ENCODE results near the gene STX3. TPM values are rescaled to one million over a fixed set of nuclear protein-coding genes. Genes with fewer than 3 reads are reported as not detected.
A peak's percentile ranks its signal among the peaks of the same experiment; 100 is the strongest.

Gene STX3
- total and polyA plus RNA-seq, 2 of the 13 experiments (the other 11 are each of a cell fraction or from before 2014, with no cell fraction given) = 16.5 to 24.0 TPM

DNA sequence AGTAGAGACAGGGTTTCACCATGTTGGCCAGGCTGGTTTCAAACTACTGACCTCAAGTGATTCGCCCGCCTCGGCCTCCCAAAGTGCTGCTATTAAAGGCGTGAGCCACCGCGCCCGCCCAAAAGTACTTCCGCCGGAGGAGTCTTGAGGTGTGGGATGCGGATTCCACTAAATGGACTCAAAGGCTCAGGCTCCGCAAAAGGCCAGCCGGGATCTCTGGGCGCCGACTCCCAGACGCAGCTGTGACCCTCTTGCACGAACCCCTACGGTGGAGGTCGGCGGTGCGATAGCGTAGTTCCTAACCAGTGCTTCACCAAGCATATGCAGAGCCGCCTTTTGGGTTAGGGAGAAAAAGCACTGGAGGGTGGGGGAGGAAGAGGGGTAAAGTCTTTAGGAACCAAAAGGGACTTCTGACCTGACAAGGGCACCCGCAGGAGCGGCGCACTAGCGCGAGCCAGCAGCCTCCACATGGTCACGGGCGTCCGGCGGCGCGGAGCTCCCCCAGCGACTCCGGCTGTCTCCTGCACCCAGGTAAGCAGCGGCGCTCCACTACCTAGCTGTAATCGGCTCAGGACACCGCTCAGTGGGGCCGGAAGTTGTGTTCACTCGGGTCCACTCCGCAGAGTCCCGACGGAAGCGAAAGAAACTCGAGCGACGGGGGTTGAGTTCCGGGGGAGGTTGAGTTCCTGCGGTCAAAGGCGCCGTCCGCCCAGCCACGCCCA, 55.2 kb downstream of the STX3 start, which contains the start of gene MRPL16 (continued):
- TF ChIP-seq PCBP2 (optimal IDR thresholded peaks at IDR 0.05; ENCODE audit: low read depth, low read length, poor library complexity, severe bottlenecking) (no peak), ZFY (CRISPR knock-in tag; IDR thresholded peaks at IDR 0.05) (peak; percentile 55), ZNF20 (CRISPR knock-in tag; IDR thresholded peaks at IDR 0.05) (no peak), ETV6 (CRISPR knock-in tag; conservative IDR thresholded peaks at IDR 0.05) (no peak; the same call in 1 of the 2 replicates), ZNF816 (CRISPR knock-in tag; IDR thresholded peaks at IDR 0.05; ENCODE audit: borderline replicate concordance) (peak; percentile 40; the same call in 1 of the 2 replicates), ZNF720 (CRISPR knock-in tag; IDR thresholded peaks at IDR 0.05) (0 out of 2 replicates have a peak, but pooled peaks have one; percentile 35), CAMTA2 (CRISPR knock-in tag; IDR thresholded peaks at IDR 0.05; ENCODE audit: borderline replicate concordance) (no peak), RFX1 (IDR thresholded peaks at IDR 0.05) (no peak), GZF1 (CRISPR knock-in tag; IDR thresholded peaks at IDR 0.05) (peak; percentile 51; the same call in 1 of the 2 replicates), ZEB1 (IDR thresholded peaks at IDR 0.05; ENCODE audit: insufficient replicate concordance, low read depth) (peak; percentile 78), MAFK (conservative IDR thresholded peaks at IDR 0.05 in 1 of 2, IDR thresholded peaks at IDR 0.05 in 1 of 2; ENCODE audit: low read length in 2 of 2) (no peak), SRSF1 (optimal IDR thresholded peaks at IDR 0.05; ENCODE audit: low read depth, low read length) (peak; percentile 94), ZNF501 (CRISPR knock-in tag; IDR thresholded peaks at IDR 0.05) (peak; percentile 82), NR2F6 (IDR thresholded peaks at IDR 0.05) (no peak), NR2F6 (CRISPR knock-in tag; IDR thresholded peaks at IDR 0.05) (peak; percentile 48; the same call in 1 of the 2 replicates), ZNF160 (CRISPR knock-in tag; IDR thresholded peaks at IDR 0.05) (peak; percentile 89), JDP2 (CRISPR knock-in tag; IDR thresholded peaks at IDR 0.05; ENCODE audit: borderline replicate concordance) (no peak)
- TF ChIP-seq, protein P1, sequence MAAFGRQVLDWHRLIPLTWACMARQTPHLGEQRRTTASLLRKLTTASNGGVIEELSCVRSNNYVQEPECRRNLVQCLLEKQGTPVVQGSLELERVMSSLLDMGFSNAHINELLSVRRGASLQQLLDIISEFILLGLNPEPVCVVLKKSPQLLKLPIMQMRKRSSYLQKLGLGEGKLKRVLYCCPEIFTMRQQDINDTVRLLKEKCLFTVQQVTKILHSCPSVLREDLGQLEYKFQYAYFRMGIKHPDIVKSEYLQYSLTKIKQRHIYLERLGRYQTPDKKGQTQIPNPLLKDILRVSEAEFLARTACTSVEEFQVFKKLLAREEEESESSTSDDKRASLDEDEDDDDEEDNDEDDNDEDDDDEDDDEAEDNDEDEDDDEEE (CRISPR knock-in tag; IDR thresholded peaks at IDR 0.05) = no peak
- TF ChIP-seq, protein P2, sequence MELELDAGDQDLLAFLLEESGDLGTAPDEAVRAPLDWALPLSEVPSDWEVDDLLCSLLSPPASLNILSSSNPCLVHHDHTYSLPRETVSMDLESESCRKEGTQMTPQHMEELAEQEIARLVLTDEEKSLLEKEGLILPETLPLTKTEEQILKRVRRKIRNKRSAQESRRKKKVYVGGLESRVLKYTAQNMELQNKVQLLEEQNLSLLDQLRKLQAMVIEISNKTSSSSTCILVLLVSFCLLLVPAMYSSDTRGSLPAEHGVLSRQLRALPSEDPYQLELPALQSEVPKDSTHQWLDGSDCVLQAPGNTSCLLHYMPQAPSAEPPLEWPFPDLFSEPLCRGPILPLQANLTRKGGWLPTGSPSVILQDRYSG (CRISPR knock-in tag; IDR thresholded peaks at IDR 0.05) = no peak
- TF ChIP-seq, protein P3, sequence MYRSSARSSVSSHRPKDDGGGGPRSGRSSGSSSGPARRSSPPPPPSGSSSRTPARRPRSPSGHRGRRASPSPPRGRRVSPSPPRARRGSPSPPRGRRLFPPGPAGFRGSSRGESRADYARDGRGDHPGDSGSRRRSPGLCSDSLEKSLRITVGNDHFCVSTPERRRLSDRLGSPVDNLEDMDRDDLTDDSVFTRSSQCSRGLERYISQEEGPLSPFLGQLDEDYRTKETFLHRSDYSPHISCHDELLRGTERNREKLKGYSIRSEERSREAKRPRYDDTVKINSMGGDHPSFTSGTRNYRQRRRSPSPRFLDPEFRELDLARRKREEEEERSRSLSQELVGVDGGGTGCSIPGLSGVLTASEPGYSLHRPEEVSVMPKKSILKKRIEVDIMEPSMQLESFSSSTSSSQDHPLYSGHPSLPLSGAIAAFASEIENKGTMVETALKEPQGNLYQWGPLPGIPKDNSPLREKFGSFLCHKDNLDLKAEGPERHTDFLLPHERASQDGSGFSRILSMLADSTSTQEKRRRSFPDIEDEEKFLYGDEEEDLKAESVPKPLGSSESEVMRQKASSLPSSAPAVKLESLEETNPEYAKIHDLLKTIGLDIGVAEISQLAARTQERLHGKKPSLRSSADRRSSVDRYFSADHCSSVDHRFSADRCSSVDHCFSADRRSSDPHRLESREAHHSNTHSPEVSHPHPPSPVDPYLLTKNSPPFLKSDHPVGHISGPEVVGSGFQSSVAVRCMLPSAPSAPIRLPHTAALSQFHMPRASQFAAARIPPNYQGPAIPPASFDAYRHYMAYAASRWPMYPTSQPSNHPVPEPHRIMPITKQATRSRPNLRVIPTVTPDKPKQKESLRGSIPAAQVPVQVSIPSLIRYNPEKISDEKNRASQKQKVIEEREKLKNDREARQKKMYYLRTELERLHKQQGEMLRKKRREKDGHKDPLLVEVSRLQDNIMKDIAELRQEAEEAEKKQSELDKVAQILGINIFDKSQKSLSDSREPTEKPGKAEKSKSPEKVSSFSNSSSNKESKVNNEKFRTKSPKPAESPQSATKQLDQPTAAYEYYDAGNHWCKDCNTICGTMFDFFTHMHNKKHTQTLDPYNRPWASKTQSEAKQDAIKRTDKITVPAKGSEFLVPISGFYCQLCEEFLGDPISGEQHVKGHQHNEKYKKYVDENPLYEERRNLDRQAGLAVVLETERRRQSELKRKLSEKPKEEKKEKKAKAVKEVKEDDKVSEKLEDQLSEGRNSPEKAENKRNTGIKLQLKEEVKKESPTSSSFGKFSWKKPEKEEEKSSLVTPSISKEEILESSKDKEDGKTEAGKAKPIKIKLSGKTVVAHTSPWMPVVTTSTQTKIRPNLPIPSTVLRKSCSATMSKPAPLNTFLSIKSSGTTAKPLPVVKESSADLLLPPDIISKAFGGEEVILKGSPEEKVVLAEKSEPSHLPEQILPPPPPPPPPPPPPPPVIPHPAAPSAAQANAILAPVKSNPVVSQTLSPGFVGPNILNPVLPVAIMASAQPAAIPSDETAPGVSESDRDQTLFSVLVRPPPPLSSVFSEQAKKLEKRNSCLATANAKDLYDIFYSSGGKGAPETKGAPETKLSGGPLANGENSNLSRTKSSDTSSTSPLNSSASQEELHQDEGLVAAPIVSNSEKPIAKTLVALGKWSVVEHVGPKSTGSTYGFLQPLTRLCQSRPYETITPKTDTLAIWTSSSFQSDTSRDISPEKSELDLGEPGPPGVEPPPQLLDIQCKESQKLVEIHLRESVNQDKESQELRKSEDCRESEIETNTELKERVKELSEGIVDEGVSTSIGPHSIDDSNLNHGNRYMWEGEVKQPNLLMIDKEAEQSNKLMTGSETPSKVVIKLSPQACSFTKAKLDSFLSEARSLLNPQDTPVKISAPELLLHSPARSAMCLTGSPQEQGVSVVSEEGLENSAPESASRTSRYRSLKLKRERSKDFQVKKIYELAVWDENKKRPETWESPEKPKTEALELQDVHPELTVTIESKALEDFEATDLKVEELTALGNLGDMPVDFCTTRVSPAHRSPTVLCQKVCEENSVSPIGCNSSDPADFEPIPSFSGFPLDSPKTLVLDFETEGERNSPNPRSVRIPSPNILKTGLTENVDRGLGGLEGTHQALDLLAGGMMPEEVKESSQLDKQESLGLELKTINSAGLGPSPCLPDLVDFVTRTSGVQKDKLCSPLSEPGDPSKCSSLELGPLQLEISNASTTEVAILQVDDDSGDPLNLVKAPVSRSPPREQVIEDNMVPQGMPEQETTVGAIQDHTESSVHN (CRISPR knock-in tag; IDR thresholded peaks at IDR 0.05) = no peak
